ENCODE measurements around the gene SCNN1B. TPM values are rescaled to one million over a fixed set of nuclear protein-coding genes. Genes with fewer than 3 reads are reported as not detected.

SCNN1B gene
- polyA plus RNA-seq, 1 donor from 2014 or later: not detected

DNA sequence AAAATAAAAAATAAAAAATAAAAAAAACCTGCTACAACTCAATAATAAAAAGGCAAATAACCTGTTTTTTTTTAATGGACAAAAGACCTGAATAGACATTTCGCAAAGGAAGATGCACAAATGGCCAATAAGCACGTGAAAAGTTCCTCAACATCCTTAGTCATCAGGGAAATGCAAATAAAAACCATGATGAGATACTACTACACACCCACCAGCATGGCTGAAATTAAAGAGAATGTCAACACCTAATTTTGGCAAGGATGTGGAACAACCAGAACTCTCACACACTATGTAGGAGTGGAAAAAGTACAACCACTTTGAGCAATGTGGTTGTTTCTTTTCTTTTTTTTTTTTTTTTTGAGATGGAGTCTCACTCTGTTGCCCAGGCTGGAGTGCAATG lies 126.2 kb downstream of the SCNN1B start:
- H3K4me2 ChIP-seq (ENCODE audit: low read length): no peak overlapping the region
- H3K9me3 ChIP-seq (ENCODE audit: low read length): no peaks in the 10 kb centered on the region
- TF ChIP-seq TAF1 (IDR thresholded peaks at IDR 0.05; ENCODE audit: low read depth): no peak
- TF ChIP-seq, protein P1, sequence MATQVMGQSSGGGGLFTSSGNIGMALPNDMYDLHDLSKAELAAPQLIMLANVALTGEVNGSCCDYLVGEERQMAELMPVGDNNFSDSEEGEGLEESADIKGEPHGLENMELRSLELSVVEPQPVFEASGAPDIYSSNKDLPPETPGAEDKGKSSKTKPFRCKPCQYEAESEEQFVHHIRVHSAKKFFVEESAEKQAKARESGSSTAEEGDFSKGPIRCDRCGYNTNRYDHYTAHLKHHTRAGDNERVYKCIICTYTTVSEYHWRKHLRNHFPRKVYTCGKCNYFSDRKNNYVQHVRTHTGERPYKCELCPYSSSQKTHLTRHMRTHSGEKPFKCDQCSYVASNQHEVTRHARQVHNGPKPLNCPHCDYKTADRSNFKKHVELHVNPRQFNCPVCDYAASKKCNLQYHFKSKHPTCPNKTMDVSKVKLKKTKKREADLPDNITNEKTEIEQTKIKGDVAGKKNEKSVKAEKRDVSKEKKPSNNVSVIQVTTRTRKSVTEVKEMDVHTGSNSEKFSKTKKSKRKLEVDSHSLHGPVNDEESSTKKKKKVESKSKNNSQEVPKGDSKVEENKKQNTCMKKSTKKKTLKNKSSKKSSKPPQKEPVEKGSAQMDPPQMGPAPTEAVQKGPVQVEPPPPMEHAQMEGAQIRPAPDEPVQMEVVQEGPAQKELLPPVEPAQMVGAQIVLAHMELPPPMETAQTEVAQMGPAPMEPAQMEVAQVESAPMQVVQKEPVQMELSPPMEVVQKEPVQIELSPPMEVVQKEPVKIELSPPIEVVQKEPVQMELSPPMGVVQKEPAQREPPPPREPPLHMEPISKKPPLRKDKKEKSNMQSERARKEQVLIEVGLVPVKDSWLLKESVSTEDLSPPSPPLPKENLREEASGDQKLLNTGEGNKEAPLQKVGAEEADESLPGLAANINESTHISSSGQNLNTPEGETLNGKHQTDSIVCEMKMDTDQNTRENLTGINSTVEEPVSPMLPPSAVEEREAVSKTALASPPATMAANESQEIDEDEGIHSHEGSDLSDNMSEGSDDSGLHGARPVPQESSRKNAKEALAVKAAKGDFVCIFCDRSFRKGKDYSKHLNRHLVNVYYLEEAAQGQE (IDR thresholded peaks at IDR 0.05; ENCODE audit: borderline replicate concordance): no peak
- TF ChIP-seq EZH2 (IDR thresholded peaks at IDR 0.05; ENCODE audit: borderline replicate concordance, insufficient read depth, low read length, poor library complexity, severe bottlenecking): no peak
- no peak for TF ChIP-seq RAD21 (conservative IDR thresholded peaks at IDR 0.05)
- TF ChIP-seq MXI1 (conservative IDR thresholded peaks at IDR 0.05; ENCODE audit: poor library complexity, severe bottlenecking): no peak
- TF ChIP-seq EP300 (conservative IDR thresholded peaks at IDR 0.05; ENCODE audit: poor library complexity, severe bottlenecking): no peak
- TF ChIP-seq, protein P2, sequence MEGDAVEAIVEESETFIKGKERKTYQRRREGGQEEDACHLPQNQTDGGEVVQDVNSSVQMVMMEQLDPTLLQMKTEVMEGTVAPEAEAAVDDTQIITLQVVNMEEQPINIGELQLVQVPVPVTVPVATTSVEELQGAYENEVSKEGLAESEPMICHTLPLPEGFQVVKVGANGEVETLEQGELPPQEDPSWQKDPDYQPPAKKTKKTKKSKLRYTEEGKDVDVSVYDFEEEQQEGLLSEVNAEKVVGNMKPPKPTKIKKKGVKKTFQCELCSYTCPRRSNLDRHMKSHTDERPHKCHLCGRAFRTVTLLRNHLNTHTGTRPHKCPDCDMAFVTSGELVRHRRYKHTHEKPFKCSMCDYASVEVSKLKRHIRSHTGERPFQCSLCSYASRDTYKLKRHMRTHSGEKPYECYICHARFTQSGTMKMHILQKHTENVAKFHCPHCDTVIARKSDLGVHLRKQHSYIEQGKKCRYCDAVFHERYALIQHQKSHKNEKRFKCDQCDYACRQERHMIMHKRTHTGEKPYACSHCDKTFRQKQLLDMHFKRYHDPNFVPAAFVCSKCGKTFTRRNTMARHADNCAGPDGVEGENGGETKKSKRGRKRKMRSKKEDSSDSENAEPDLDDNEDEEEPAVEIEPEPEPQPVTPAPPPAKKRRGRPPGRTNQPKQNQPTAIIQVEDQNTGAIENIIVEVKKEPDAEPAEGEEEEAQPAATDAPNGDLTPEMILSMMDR (IDR thresholded peaks at IDR 0.05; ENCODE audit: poor library complexity, severe bottlenecking): no peak
- no peak for TF ChIP-seq SMC3 (conservative IDR thresholded peaks at IDR 0.05; ENCODE audit: poor library complexity)
- no peak for TF ChIP-seq POLR2AphosphoS5 (IDR thresholded peaks at IDR 0.05)
- H3K27ac ChIP-seq (ENCODE audit: low read length): no peak overlapping the region
- no peaks in the 10 kb centered on the region for H3K9me2 ChIP-seq (ENCODE audit: insufficient read depth, low read length)
- no peak overlapping the region for H2AFZ ChIP-seq (ENCODE audit: low read depth, low read length)
- H3K79me2 ChIP-seq (replicated peaks; ENCODE audit: insufficient read depth, low read length): no peaks in the 10 kb centered on the region
- no peaks in the 10 kb centered on the region for H3F3A ChIP-seq (ENCODE audit: insufficient read depth, low read length, poor library complexity, severe bottlenecking)
- no peak overlapping the region for H3K4me3 ChIP-seq (ENCODE audit: low read length)
- no peaks in the 10 kb centered on the region for H3K36me3 ChIP-seq (ENCODE audit: insufficient read depth, low read length)
- H3K9ac ChIP-seq (ENCODE audit: low read length): no peak overlapping the region
- no peaks in the 10 kb centered on the region for H3K27me3 ChIP-seq (ENCODE audit: insufficient read depth, low read depth, low read length)
- no peaks in the 10 kb centered on the region for H4K20me1 ChIP-seq (ENCODE audit: insufficient read depth)

Other genes with a start within 250 kb of the SCNN1B start
- gene USP31, start 152.8 kb upstream of the SCNN1B start, polyA plus RNA-seq: 5.8 and 7.9 TPM in 2 replicates
- gene SCNN1G, start 119.6 kb upstream of the SCNN1B start, polyA plus RNA-seq: not detected in 2 replicates
- gene COG7, start 150.9 kb downstream of the SCNN1B start, polyA plus RNA-seq: 16.1 and 16.2 TPM in 2 replicates
- 36.8 and 50.9 TPM in 2 replicates for gene GGA2, start 208.2 kb downstream of the SCNN1B start, polyA plus RNA-seq